Measurements from ENCODE around the gene SDK1.

- no peak for TF ChIP-seq POLR2A (IDR thresholded peaks at IDR 0.05)
- TF ChIP-seq, protein P1, sequence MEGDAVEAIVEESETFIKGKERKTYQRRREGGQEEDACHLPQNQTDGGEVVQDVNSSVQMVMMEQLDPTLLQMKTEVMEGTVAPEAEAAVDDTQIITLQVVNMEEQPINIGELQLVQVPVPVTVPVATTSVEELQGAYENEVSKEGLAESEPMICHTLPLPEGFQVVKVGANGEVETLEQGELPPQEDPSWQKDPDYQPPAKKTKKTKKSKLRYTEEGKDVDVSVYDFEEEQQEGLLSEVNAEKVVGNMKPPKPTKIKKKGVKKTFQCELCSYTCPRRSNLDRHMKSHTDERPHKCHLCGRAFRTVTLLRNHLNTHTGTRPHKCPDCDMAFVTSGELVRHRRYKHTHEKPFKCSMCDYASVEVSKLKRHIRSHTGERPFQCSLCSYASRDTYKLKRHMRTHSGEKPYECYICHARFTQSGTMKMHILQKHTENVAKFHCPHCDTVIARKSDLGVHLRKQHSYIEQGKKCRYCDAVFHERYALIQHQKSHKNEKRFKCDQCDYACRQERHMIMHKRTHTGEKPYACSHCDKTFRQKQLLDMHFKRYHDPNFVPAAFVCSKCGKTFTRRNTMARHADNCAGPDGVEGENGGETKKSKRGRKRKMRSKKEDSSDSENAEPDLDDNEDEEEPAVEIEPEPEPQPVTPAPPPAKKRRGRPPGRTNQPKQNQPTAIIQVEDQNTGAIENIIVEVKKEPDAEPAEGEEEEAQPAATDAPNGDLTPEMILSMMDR (IDR thresholded peaks at IDR 0.05) = no peak
Observed at GRCh38 chr7:3558400-3558799, 257.3 kb downstream of the SDK1 start.
